Tibial nerve (tissue), 3 donors: ENCODE results near the gene SKAP2.

Experiments
- POLR2A ChIP-seq, 2 donors: fragments of 450-650 bp; IDR thresholded peaks; one replicate each; pipeline ENCODE4 v1.6.1; 2017; ENCODE audit warnings: antibody characterized with exemption in 2 of 2, mild to moderate bottlenecking in 2 of 2, moderate library complexity in 2 of 2
- TF ChIP-seq, protein P1 (sequence below), 5 experiments: fragments of 200-600 bp in 3 of 5; fragments of 450-650 bp in 2 of 5; sonication (generic) in 3 of 5; IDR thresholded peaks; one replicate each; pipeline ENCODE4 v1.5.1; 2016 to 2019; ENCODE audit warnings: antibody characterized with exemption in 5 of 5, mild to moderate bottlenecking in 3 of 5, moderate library complexity in 2 of 5

DNA sequence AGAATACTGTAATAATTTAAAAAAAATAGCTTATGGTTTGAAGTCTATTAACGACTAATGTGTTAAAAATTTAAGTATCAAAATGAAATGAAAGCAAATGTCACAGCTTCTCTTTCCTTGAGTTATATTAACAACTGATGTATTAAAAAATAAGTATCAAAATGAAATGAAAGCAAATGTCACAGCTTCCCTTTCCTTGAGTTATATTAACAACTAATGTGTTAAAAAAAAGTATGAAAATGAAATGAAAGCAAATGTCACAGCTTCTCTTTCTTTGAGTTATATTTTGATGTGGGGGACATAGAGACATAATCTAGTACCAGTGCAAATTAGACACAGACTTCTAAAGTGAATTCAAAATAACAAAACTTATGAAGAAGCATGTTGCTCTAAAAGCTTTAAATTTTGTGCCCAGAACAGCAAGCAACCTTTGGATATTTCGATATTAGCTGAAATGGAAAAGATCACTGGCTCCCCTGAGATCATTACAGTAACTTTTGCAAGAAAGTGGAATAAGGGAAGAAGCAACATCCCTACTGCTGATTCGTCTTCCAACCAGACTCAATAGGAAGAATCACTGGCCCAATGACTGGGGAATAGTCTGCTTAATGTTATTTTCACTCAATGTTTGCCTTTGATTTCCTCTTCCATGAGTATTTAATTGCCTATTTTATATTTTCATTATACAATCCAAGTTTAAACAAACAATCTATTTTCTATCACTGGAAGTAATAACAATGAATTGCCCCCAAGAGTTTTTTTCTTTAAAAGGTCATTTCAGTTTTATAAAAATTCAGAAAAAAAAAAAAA, 8.0 kb downstream of the SKAP2 start:
- no peak for TF ChIP-seq POLR2A (IDR thresholded peaks at IDR 0.05)
- TF ChIP-seq, protein P1, sequence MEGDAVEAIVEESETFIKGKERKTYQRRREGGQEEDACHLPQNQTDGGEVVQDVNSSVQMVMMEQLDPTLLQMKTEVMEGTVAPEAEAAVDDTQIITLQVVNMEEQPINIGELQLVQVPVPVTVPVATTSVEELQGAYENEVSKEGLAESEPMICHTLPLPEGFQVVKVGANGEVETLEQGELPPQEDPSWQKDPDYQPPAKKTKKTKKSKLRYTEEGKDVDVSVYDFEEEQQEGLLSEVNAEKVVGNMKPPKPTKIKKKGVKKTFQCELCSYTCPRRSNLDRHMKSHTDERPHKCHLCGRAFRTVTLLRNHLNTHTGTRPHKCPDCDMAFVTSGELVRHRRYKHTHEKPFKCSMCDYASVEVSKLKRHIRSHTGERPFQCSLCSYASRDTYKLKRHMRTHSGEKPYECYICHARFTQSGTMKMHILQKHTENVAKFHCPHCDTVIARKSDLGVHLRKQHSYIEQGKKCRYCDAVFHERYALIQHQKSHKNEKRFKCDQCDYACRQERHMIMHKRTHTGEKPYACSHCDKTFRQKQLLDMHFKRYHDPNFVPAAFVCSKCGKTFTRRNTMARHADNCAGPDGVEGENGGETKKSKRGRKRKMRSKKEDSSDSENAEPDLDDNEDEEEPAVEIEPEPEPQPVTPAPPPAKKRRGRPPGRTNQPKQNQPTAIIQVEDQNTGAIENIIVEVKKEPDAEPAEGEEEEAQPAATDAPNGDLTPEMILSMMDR (IDR thresholded peaks at IDR 0.05): no peak
